NCI-H748 (cell line): Measurements from ENCODE around the gene NT5DC4.

Source experiments
- DNase-seq: peaks from one replicate; lab custom pipeline; 2025; ENCODE audit not compliant: unreplicated experiment; lab: John Stamatoyannopoulos, UW

The NT5DC4 gene

GRCh38 chr2:112722816-112723546, 2.2 kb downstream of the NT5DC4 start:
- no peak for DNase-seq

- no peak for DNase-seq
Observed at GRCh38 chr2:112723547-112723940, 2.7 kb downstream of the NT5DC4 start.

GRCh38 chr2:112723995-112724394, 3.2 kb downstream of the NT5DC4 start:
- no peak for DNase-seq

- no peak for DNase-seq
Observed at GRCh38 chr2:112724591-112725525, 4.0 kb downstream of the NT5DC4 start.

GRCh38 chr2:112725545-112726457, 5.0 kb downstream of the NT5DC4 start:
- no peak for DNase-seq

GRCh38 chr2:112726487-112727190, 5.8 kb downstream of the NT5DC4 start:
- peak; percentile 79 for DNase-seq

GRCh38 chr2:112727276-112728028, 6.6 kb downstream of the NT5DC4 start:
- no peak for DNase-seq

- no peak for DNase-seq
Observed at GRCh38 chr2:112728029-112728362, 7.2 kb downstream of the NT5DC4 start.

- DNase-seq, result no peak
Observed at GRCh38 chr2:112728378-112729175, 7.8 kb downstream of the NT5DC4 start.

- DNase-seq, result no peak
Observed at GRCh38 chr2:112730216-112730615, 9.4 kb downstream of the NT5DC4 start.

- DNase-seq, result no peak
Observed at GRCh38 chr2:112730791-112731190, 10.0 kb downstream of the NT5DC4 start.

GRCh38 chr2:112731479-112731878, 10.7 kb downstream of the NT5DC4 start:
- DNase-seq, result no peak

GRCh38 chr2:112733456-112733855, 12.6 kb downstream of the NT5DC4 start:
- no peak for DNase-seq

GRCh38 chr2:112733871-112734270, 13.1 kb downstream of the NT5DC4 start:
- no peak for DNase-seq

- DNase-seq, result no peak
Observed at GRCh38 chr2:112737542-112738232, 16.9 kb downstream of the NT5DC4 start.

GRCh38 chr2:112740527-112740926, 19.7 kb downstream of the NT5DC4 start:
- DNase-seq, result no peak

GRCh38 chr2:112749755-112750559, 29.1 kb downstream of the NT5DC4 start:
- DNase-seq, result peak; percentile 58

- no peak for DNase-seq
Observed at GRCh38 chr2:112750560-112750843, 29.7 kb downstream of the NT5DC4 start.
